Epithelial cell of proximal tubule (primary cell): ENCODE measurements around the gene PHPT1. TPM values are rescaled to one million over a fixed set of nuclear protein-coding genes. Genes with fewer than 3 reads are reported as not detected.

Source experiments
- DNase-seq: peaks from one replicate; pipeline ENCODE4 v3.0.0-alpha.2; 2011; ENCODE audit warnings: low read depth
- H3K4me3 ChIP-seq: 2 replicates; pipeline ENCODE4 v1.5.1; 2011; ENCODE audit warnings: low read depth, mild to moderate bottlenecking, low read length
- CTCF ChIP-seq: conservative IDR thresholded peaks from 2 replicates; pipeline ENCODE4 v1.5.1; 2012; ENCODE audit warnings: low read depth, mild to moderate bottlenecking, low read length
- total RNA-seq: library from RNA; depleted of rRNA; stranded (reverse); fragments of >200 nt; gene quantifications from 2 replicates; pipeline ENCODE4 v1.2.3, GENCODE V29; 2015

PHPT1 gene
- total RNA-seq, 1 donor from 2014 or later, result 114 TPM

DNA sequence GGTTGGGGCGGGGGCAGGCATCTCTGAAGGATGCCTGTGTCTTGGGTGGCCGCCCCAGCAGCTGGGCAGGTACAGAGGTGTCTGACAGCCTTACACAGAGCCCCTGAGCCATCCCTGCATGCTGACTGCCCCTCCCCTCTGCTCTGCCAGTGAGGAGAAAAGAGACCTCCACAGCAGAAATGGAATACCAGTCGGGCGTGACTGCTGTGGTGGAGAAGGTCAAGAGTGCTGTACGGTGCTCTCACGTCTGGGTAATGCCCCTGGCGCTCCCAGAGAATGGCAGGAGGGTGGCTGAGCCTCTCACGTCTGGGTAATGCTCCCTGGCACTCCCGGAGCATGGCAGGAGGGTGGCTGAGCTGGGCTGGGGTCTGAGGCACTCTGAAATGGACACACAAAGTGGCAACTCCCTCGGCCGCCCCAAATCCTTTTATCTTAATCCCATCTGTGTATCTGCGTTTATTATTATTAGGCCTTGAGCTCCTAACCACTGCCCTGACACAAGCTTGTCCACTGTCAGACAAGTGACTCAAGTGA is 43.9 kb upstream of the PHPT1 start:
- no peak overlapping the region for H3K4me3 ChIP-seq
- DNase-seq, result no peak
- TF ChIP-seq CTCF, result no peak

DNA sequence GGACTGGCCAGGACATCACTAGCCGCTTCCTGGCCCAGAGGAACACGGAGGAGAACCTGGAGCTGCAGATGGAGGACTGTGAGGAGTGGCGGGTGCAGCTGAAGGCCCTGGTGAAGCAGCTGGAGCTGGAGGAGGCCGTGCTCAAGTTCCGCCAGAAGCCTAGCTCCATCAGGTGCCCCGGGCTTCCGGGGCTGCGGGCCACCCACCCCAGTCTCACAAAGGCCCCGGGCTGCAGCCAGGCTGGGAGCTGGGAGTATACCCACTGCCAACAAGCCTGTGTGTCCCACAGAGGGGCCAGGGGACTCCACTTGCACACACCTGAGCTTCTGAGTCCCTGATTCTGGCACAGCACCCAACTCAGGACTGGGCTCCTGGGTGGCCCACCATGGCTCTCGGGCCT is 43.1 kb upstream of the PHPT1 start:
- no peak overlapping the region for H3K4me3 ChIP-seq
- TF ChIP-seq CTCF, result no peak
- no peak for DNase-seq

DNA sequence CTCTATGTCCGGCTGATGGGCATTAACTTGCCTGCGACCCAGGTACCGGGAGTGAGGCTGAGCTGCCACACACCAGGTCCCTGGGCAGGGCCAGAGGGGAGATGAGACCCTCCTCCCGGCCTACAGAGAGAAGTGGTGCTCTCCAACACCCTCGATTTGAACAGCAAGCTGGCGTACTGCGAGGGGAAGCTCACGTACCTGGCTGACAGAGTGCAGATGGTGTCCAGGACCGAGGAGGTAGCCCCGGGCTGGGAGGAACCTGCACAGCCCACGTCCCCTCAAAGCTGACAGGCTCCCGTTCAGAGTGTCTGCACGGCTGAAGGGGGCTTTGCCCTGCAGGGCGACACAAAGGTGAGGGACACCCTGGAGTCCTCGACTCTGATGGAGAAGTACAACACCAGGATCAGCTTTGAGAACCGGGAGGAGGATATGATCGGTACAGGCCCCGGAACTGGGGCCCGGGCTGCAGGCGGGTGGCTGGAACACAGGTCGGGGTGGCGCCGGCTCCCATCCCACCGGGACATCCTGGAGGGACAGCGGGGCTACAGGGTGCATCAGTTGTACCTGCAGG is 42.5 kb upstream of the PHPT1 start:
- peak overlapping the region; percentile 92 for H3K4me3 ChIP-seq
- DNase-seq, result no peak
- no peak for TF ChIP-seq CTCF

DNA sequence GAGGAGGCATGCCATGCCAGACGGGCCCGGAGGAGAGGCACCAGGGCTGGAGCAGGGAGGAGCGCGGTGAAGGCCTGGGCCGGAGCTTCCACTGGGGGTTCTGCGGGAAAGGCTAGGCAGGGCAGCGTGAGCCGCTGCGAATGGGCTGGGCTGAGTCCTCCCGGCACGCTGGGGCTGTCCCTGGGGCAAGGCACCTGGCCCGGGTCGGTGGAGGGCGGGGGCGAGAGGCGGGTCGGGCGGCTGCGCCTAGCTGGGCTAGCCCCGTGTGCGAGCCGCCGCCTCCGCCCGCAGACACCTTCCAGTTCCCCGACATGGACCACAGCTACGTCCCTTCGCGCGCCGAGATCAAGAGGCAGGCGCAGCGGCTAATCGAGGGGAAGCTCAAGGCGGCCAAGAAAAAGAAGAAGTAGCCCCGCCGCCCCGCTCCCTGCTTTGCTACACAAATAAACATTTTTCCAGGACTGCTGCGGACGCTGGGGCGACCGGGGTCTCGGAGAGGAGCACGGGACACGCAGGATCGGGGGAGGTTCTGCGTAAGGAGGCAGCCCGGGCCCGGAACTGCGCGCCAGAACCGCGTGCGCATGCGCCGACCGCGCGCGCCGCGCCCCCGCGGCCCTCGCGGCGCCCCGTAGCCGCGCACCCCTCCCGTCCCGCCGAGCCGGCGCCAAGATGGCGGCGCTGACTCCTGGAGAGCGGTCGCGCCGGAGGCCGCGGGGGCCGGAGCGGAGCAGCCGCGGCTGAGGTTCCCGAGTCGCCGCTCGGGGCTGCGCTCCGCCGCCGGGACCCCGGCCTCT is 41.7 kb upstream of the PHPT1 start, which contains the start of gene RABL6:
RABL6 (plus strand) TSS at position 668 of the 794 bp plus-strand sequence. CDS start 249 bp downstream, outside the sequence.
- peak within 1 kb of the TSS; percentile 92 for H3K4me3 ChIP-seq
- no peak for TF ChIP-seq CTCF
- DNase-seq, result no peak

- DNase-seq, result no peak
- peak overlapping the region; percentile 92 for H3K4me3 ChIP-seq
- TF ChIP-seq CTCF, result no peak
Measured at GRCh38 chr9:136808075-136808805, 41.0 kb upstream of the PHPT1 start.

- DNase-seq, result no peak
- no peak for TF ChIP-seq CTCF
- peak overlapping the region; percentile 92 for H3K4me3 ChIP-seq
Measured at GRCh38 chr9:136808806-136809158, 40.4 kb upstream of the PHPT1 start.
